NCI-H345 treated with DMSO at 0.1 percent for 48 hours (cell line): ENCODE results near the gene SKOR2.

ENCODE experiments used
- DNase-seq: peaks from one replicate; lab custom pipeline; 2025; ENCODE audit not compliant: unreplicated experiment; lab: John Stamatoyannopoulos, UW

The SKOR2 gene

GRCh38 chr18:47260924-47261701 is 9.7 kb upstream of the SKOR2 start:
- DNase-seq: no peak

- no peak for DNase-seq
Observed at GRCh38 chr18:47260120-47260923, 8.9 kb upstream of the SKOR2 start.

GRCh38 chr18:47254341-47254939 is 3.0 kb upstream of the SKOR2 start:
- DNase-seq: no peak

- no peak for DNase-seq
Observed at GRCh38 chr18:47253101-47253654, 1.7 kb upstream of the SKOR2 start.

GRCh38 chr18:47250391-47251046 is 941 bp downstream of the SKOR2 start:
- no peak for DNase-seq

- no peak for DNase-seq
Observed at GRCh38 chr18:47249314-47249981, 2.0 kb downstream of the SKOR2 start.

GRCh38 chr18:47248604-47249313 is 2.7 kb downstream of the SKOR2 start:
- no peak for DNase-seq

- no peak for DNase-seq
Observed at GRCh38 chr18:47248115-47248603, 3.3 kb downstream of the SKOR2 start.

- no peak for DNase-seq
Observed at GRCh38 chr18:47247416-47248114, 3.9 kb downstream of the SKOR2 start.

GRCh38 chr18:47247036-47247415 is 4.4 kb downstream of the SKOR2 start:
- no peak for DNase-seq

GRCh38 chr18:47246027-47246971 is 5.2 kb downstream of the SKOR2 start:
- no peak for DNase-seq

- no peak for DNase-seq
Observed at GRCh38 chr18:47244086-47244485, 7.4 kb downstream of the SKOR2 start.

- no peak for DNase-seq
Observed at GRCh38 chr18:47235096-47235495, 16.4 kb downstream of the SKOR2 start.

- no peak for DNase-seq
Observed at GRCh38 chr18:47226660-47227059, 24.8 kb downstream of the SKOR2 start.

- DNase-seq: peak; percentile 47
Observed at GRCh38 chr18:47215554-47216138, 35.8 kb downstream of the SKOR2 start.

GRCh38 chr18:47209171-47209570 is 42.3 kb downstream of the SKOR2 start:
- DNase-seq: no peak

GRCh38 chr18:47206945-47207637 is 44.4 kb downstream of the SKOR2 start:
- no peak for DNase-seq
